ENCODE results near the gene EPB41L4A.

DNA sequence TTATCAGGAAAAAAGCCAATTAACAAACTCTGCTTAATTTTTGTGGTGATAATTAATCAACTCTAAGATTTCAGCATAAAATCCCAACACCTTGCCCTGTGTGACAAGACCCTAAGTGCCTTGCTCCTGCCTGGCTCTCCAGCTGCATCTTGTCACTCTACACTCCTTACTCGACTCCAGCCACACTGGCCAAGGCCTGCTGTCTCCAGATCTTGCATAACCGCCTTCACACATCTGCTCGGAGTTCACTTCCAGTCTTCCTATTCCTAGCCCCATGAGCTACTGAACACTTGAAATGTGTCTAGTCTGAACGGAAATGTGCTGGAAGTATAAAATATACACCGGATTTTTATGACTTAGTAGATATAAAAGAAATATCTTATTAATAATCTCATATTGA lies 259.6 kb downstream of the EPB41L4A start:
- no peak for TF ChIP-seq CREM (CRISPR knock-in tag; IDR thresholded peaks at IDR 0.05)
- TF ChIP-seq, protein P1, sequence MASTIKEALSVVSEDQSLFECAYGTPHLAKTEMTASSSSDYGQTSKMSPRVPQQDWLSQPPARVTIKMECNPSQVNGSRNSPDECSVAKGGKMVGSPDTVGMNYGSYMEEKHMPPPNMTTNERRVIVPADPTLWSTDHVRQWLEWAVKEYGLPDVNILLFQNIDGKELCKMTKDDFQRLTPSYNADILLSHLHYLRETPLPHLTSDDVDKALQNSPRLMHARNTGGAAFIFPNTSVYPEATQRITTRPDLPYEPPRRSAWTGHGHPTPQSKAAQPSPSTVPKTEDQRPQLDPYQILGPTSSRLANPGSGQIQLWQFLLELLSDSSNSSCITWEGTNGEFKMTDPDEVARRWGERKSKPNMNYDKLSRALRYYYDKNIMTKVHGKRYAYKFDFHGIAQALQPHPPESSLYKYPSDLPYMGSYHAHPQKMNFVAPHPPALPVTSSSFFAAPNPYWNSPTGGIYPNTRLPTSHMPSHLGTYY (CRISPR knock-in tag; IDR thresholded peaks at IDR 0.05) = no peak
- TF ChIP-seq, protein P2, sequence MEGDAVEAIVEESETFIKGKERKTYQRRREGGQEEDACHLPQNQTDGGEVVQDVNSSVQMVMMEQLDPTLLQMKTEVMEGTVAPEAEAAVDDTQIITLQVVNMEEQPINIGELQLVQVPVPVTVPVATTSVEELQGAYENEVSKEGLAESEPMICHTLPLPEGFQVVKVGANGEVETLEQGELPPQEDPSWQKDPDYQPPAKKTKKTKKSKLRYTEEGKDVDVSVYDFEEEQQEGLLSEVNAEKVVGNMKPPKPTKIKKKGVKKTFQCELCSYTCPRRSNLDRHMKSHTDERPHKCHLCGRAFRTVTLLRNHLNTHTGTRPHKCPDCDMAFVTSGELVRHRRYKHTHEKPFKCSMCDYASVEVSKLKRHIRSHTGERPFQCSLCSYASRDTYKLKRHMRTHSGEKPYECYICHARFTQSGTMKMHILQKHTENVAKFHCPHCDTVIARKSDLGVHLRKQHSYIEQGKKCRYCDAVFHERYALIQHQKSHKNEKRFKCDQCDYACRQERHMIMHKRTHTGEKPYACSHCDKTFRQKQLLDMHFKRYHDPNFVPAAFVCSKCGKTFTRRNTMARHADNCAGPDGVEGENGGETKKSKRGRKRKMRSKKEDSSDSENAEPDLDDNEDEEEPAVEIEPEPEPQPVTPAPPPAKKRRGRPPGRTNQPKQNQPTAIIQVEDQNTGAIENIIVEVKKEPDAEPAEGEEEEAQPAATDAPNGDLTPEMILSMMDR (IDR thresholded peaks at IDR 0.05) = no peak
- TF ChIP-seq ZNF396 (CRISPR knock-in tag; IDR thresholded peaks at IDR 0.05; ENCODE audit: borderline replicate concordance) = no peak
- no peak for TF ChIP-seq NR2C2 (CRISPR knock-in tag; IDR thresholded peaks at IDR 0.05)
- no peak for TF ChIP-seq ZNF317 (CRISPR knock-in tag; IDR thresholded peaks at IDR 0.05; ENCODE audit: borderline replicate concordance, low read depth)
- no peak for TF ChIP-seq ETV6 (CRISPR knock-in tag; IDR thresholded peaks at IDR 0.05)
- no peak for TF ChIP-seq NR1H2 (CRISPR knock-in tag; IDR thresholded peaks at IDR 0.05)
- TF ChIP-seq, protein P3, sequence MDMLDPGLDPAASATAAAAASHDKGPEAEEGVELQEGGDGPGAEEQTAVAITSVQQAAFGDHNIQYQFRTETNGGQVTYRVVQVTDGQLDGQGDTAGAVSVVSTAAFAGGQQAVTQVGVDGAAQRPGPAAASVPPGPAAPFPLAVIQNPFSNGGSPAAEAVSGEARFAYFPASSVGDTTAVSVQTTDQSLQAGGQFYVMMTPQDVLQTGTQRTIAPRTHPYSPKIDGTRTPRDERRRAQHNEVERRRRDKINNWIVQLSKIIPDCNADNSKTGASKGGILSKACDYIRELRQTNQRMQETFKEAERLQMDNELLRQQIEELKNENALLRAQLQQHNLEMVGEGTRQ (CRISPR knock-in tag; IDR thresholded peaks at IDR 0.05) = no peak
- TF ChIP-seq ATF3 (CRISPR knock-in tag; conservative IDR thresholded peaks at IDR 0.05) = no peak
- no peak for TF ChIP-seq NR3C1 (CRISPR knock-in tag; conservative IDR thresholded peaks at IDR 0.05; ENCODE audit: low read depth)
